Thoracic aorta (tissue), 2 donors: ENCODE measurements around the gene PGLYRP1. TPM values are rescaled to one million over a fixed set of nuclear protein-coding genes. Genes with fewer than 3 reads are reported as not detected.

Source experiments
- ATAC-seq: fragments of 150-250 bp; one replicate; pipeline ENCODE4 v1.8.0; 2017; ENCODE audit warnings: low read depth; ENCODE audit not compliant: insufficient number of reproducible peaks, low FRiP score
- DNase-seq: peaks from one replicate; pipeline ENCODE4 v3.0.0-alpha.2; 2020; ENCODE audit warnings: low spot score
- H3K27ac ChIP-seq, 2 donors: fragments of 200-600 bp; sonication (generic); 1 replicate in 1 of 2; 2 replicates in 1 of 2; pipeline ENCODE4 v1.5.1; 2016; ENCODE audit warnings: mild to moderate bottlenecking in 2 of 2, moderate library complexity in 2 of 2
- H3K27me3 ChIP-seq: fragments of 200-600 bp; sonication (generic); replicated peaks from 2 replicates; pipeline ENCODE4 v1.6.0; 2016; ENCODE audit warnings: mild to moderate bottlenecking; ENCODE audit not compliant: insufficient read depth
- H3K36me3 ChIP-seq: fragments of 200-600 bp; sonication (generic); one replicate; pipeline ENCODE4 v1.5.1; 2016
- H3K4me1 ChIP-seq, 2 donors: fragments of 200-600 bp; sonication (generic); 1 replicate in 1 of 2; 2 replicates in 1 of 2; pipeline versions ENCODE4 v1.5.1 to v1.6.0; 2016; ENCODE audit warnings: low read depth in 2 of 2, mild to moderate bottlenecking in 1 of 2; ENCODE audit not compliant: control insufficient read depth in 1 of 2
- H3K4me3 ChIP-seq: fragments of 200-600 bp; sonication (generic); 2 replicates; pipeline ENCODE4 v1.5.1; 2016; ENCODE audit warnings: mild to moderate bottlenecking
- H3K9me3 ChIP-seq: fragments of 200-600 bp; sonication (generic); 2 replicates; pipeline ENCODE4 v1.5.1; 2016
- CTCF ChIP-seq: fragments of 200-600 bp; sonication (generic); IDR thresholded peaks from one replicate; pipeline ENCODE4 v1.5.1; 2019; ENCODE audit warnings: antibody characterized with exemption
- total RNA-seq, 2 donors: library from RNA; depleted of rRNA; stranded (reverse); fragments of >200 nt; gene quantifications; one replicate each; pipeline versions ENCODE4 v1.1.0 to v1.2.3, GENCODE V29; 2016

Gene PGLYRP1
- total RNA-seq, 2 donors from 2014 or later, result not detected

- no peak for TF ChIP-seq CTCF
- Histone ChIP-seq H3K27me3 (no peaks in the 10 kb centered on the region), H3K9me3 (no peaks in the 10 kb centered on the region), H3K4me1 (no peaks in the 10 kb centered on the region), H3K27ac (no peak overlapping the region), H3K36me3 (no peaks in the 10 kb centered on the region), H3K4me3 (no peak overlapping the region)
- DNase-seq (no peak), ATAC-seq (no peak)
These were observed 30.0 kb upstream of the PGLYRP1 start for GRCh38 chr19:46052896-46053295.

- no peak overlapping the region for H3K27ac ChIP-seq
- H3K36me3 ChIP-seq, result no peaks in the 10 kb centered on the region
- H3K4me3 ChIP-seq, result no peak overlapping the region
- ATAC-seq (no peak), DNase-seq (no peak)
- no peaks in the 10 kb centered on the region for H3K9me3 ChIP-seq
- TF ChIP-seq CTCF, result no peak
- no peaks in the 10 kb centered on the region for H3K27me3 ChIP-seq
- H3K4me1 ChIP-seq, result no peaks in the 10 kb centered on the region
These were observed 26.7 kb upstream of the PGLYRP1 start for GRCh38 chr19:46049597-46049996.

GRCh38 chr19:46043519-46043918, 20.7 kb upstream of the PGLYRP1 start:
- Histone ChIP-seq H3K36me3 (no peaks in the 10 kb centered on the region), H3K27me3 (no peaks in the 10 kb centered on the region), H3K9me3 (no peaks in the 10 kb centered on the region), H3K4me3 (no peak overlapping the region), H3K27ac (no peak overlapping the region), H3K4me1 (no peaks in the 10 kb centered on the region)
- DNase-seq (no peak), ATAC-seq (no peak)
- TF ChIP-seq CTCF, result no peak

GRCh38 chr19:46042252-46042883, 19.5 kb upstream of the PGLYRP1 start:
- no peaks in the 10 kb centered on the region for H3K27me3 ChIP-seq
- H3K36me3 ChIP-seq, result no peaks in the 10 kb centered on the region
- ATAC-seq, result no peak
- no peak for TF ChIP-seq CTCF
- no peak overlapping the region for H3K4me3 ChIP-seq
- H3K4me1 ChIP-seq, result no peaks in the 10 kb centered on the region
- DNase-seq, result no peak
- H3K9me3 ChIP-seq, result no peaks in the 10 kb centered on the region
- H3K27ac ChIP-seq, result no peak overlapping the region

- TF ChIP-seq CTCF, result no peak
- H3K27ac ChIP-seq, result no peak within 1 kb of the TSS
- H3K27me3 ChIP-seq, result no peaks in the 10 kb centered on the region
- no peak for ATAC-seq
- H3K4me3 ChIP-seq, result no peak within 1 kb of the TSS
- no peaks in the 10 kb centered on the region for H3K36me3 ChIP-seq
- no peaks in the 10 kb centered on the region for H3K9me3 ChIP-seq
- no peak for DNase-seq
- no peaks in the 10 kb centered on the region for H3K4me1 ChIP-seq
These were observed 18.2 kb upstream of the PGLYRP1 start, which contains the start of gene IGFL4 for GRCh38 chr19:46040952-46041500. TSS of gene IGFL4 (minus strand) at chr19:46041002. CDS start at chr19:46040962, 40 bp downstream.
